Suprapubic skin (tissue), 4 donors: ENCODE data around the gene TAF11L14. TPM values are rescaled to one million over a fixed set of nuclear protein-coding genes. Genes with fewer than 3 reads are reported as not detected.

Source experiments
- DNase-seq, 2 donors: peaks; one replicate each; pipeline ENCODE4 v3.0.0-alpha.2; 2019; ENCODE audit warnings: low spot score in 2 of 2
- H3K27ac ChIP-seq: fragments of 200-600 bp; sonication (generic); one replicate; pipeline ENCODE4 v1.5.1; 2019
- H3K27me3 ChIP-seq: fragments of 200-600 bp; sonication (generic); one replicate; pipeline ENCODE4 v1.5.1; 2019
- H3K36me3 ChIP-seq: fragments of 200-600 bp; sonication (generic); one replicate; pipeline ENCODE4 v1.5.1; 2019
- H3K4me1 ChIP-seq: fragments of 200-600 bp; sonication (generic); one replicate; pipeline ENCODE4 v1.5.1; 2019
- H3K4me3 ChIP-seq: fragments of 200-600 bp; sonication (generic); one replicate; pipeline ENCODE4 v1.5.1; 2019; ENCODE audit warnings: mild to moderate bottlenecking
- H3K9me3 ChIP-seq: fragments of 200-600 bp; sonication (generic); one replicate; pipeline ENCODE4 v1.5.1; 2019
- CTCF ChIP-seq, 2 donors: fragments of 200-600 bp in 1 of 2; fragments of 450-650 bp in 1 of 2; sonication (generic) in 1 of 2; IDR thresholded peaks; one replicate each; pipeline ENCODE4 v1.5.1; 2016 to 2019; ENCODE audit warnings: antibody characterized with exemption in 2 of 2, mild to moderate bottlenecking in 1 of 2, moderate library complexity in 1 of 2
- EP300 ChIP-seq: sonication (generic); formaldehyde crosslinking; IDR thresholded peaks from one replicate; pipeline ENCODE4 v1.6.1; 2017; ENCODE audit warnings: antibody characterized with exemption
- POLR2A ChIP-seq, 2 donors: fragments of 450-650 bp; IDR thresholded peaks; one replicate each; pipeline ENCODE4 v1.6.1; 2017; ENCODE audit warnings: antibody characterized with exemption in 2 of 2, mild to moderate bottlenecking in 2 of 2, moderate library complexity in 2 of 2
- POLR2AphosphoS5 ChIP-seq, 3 donors: sonication (generic); formaldehyde crosslinking; IDR thresholded peaks; one replicate each; pipeline ENCODE4 v1.6.1; 2017; ENCODE audit warnings: antibody characterized with exemption in 3 of 3
- WGBS: methylation state at CpG from one replicate; pipeline ENCODE4 v1.1.5; 2018; 5-methylcytosine and 5-hydroxymethylcytosine counted together
- total RNA-seq, 4 donors: library from RNA; depleted of rRNA; stranded (reverse); fragments of >200 nt; gene quantifications; one replicate each; pipeline ENCODE4 v1.1.0, GENCODE V29; 2016

The TAF11L14 gene
- total RNA-seq, 4 donors from 2014 or later: not detected

- 81% methylated on average over 8 of the region's 8 CpGs for WGBS
- TF ChIP-seq CTCF (IDR thresholded peaks at IDR 0.05) (no peak), POLR2A (IDR thresholded peaks at IDR 0.05) (no peak), EP300 (no peak), POLR2AphosphoS5 (IDR thresholded peaks at IDR 0.05) (no peak)
- Histone ChIP-seq H3K9me3 (no peaks in the 10 kb centered on the region), H3K4me1 (no peaks in the 10 kb centered on the region), H3K36me3 (no peaks in the 10 kb centered on the region), H3K4me3 (no peak overlapping the region), H3K27ac (no peak overlapping the region), H3K27me3 (no peaks in the 10 kb centered on the region)
- no peak for DNase-seq
These were observed 45.4 kb downstream of the TAF11L14 start for GRCh38 chr5:17679597-17680203.

GRCh38 chr5:17680737-17681136 is 46.5 kb downstream of the TAF11L14 start:
- Histone ChIP-seq H3K9me3 (no peaks in the 10 kb centered on the region), H3K36me3 (no peaks in the 10 kb centered on the region), H3K4me1 (no peaks in the 10 kb centered on the region), H3K27me3 (no peaks in the 10 kb centered on the region), H3K27ac (no peak overlapping the region), H3K4me3 (no peak overlapping the region)
- DNase-seq: no peak
- TF ChIP-seq EP300 (no peak), POLR2A (IDR thresholded peaks at IDR 0.05) (no peak), POLR2AphosphoS5 (IDR thresholded peaks at IDR 0.05) (no peak), CTCF (IDR thresholded peaks at IDR 0.05) (no peak)
- WGBS: 61% methylated on average over 2 of the region's 2 CpGs

Other genes starting within 250 kb of the TAF11L14 start
- gene TAF11L2, start 136.2 kb upstream of the TAF11L14 start, total RNA-seq: not detected
- not detected for gene TAF11L3, start 116.1 kb upstream of the TAF11L14 start, total RNA-seq
- gene TAF11L4, start 112.7 kb upstream of the TAF11L14 start, total RNA-seq: not detected
- not detected for gene TAF11L5, start 109.2 kb upstream of the TAF11L14 start, total RNA-seq
- gene TAF11L6, start 105.8 kb upstream of the TAF11L14 start, total RNA-seq: not detected
- not detected for gene TAF11L7, start 48.7 kb upstream of the TAF11L14 start, total RNA-seq
- not detected for gene TAF11L8, start 43.5 kb upstream of the TAF11L14 start, total RNA-seq
- gene TAF11L9, start 40.1 kb upstream of the TAF11L14 start, total RNA-seq: not detected
- gene TAF11L10, start 36.6 kb upstream of the TAF11L14 start, total RNA-seq: not detected
- gene TAF11L11, start 30.3 kb upstream of the TAF11L14 start, total RNA-seq: not detected
- gene TAF11L12, start 24.1 kb upstream of the TAF11L14 start, total RNA-seq: not detected
- not detected for gene TAF11L13, start 2.4 kb upstream of the TAF11L14 start, total RNA-seq